Liver (tissue), 9 donors: Measurements from ENCODE around the gene CHMP4A. TPM values are rescaled to one million over a fixed set of nuclear protein-coding genes. Genes with fewer than 3 reads are reported as not detected.
A peak's percentile ranks its signal among the peaks of the same experiment; 100 is the strongest.

ENCODE experiments used
- DNase-seq: peaks from one replicate; pipeline ENCODE4 v3.0.0-alpha.2; 2017; ENCODE audit warnings: low spot score
- H3K27ac ChIP-seq, 2 donors: one replicate each; pipeline ENCODE4 v1.7.0; 2013; ENCODE audit warnings: inconsistent platforms in 2 of 2, low read length in 2 of 2, control low read depth in 1 of 2, low read depth in 1 of 2, mild to moderate bottlenecking in 1 of 2
- H3K27me3 ChIP-seq, 4 donors: one replicate each; pipeline versions ENCODE4 v1.6.1 to v1.7.0; 2013; ENCODE audit warnings: low read length in 3 of 4, inconsistent platforms in 1 of 4, mild to moderate bottlenecking in 1 of 4, moderate library complexity in 1 of 4; ENCODE audit not compliant: control insufficient read depth in 4 of 4, insufficient read depth in 4 of 4
- H3K36me3 ChIP-seq, 4 donors: one replicate each; pipeline versions ENCODE4 v1.6.1 to v1.7.0; 2013; ENCODE audit warnings: low read length in 3 of 4, mild to moderate bottlenecking in 3 of 4, low read depth in 1 of 4, moderate library complexity in 1 of 4; ENCODE audit not compliant: control insufficient read depth in 4 of 4, insufficient read depth in 3 of 4
- H3K4me1 ChIP-seq, 4 donors: one replicate each; pipeline versions ENCODE4 v1.6.1 to v1.7.0; 2013; ENCODE audit warnings: low read length in 3 of 4, mild to moderate bottlenecking in 3 of 4, moderate library complexity in 1 of 4; ENCODE audit not compliant: control insufficient read depth in 4 of 4, insufficient read depth in 4 of 4
- H3K4me3 ChIP-seq, 3 donors: one replicate each; pipeline versions ENCODE4 v1.6.1 to v1.7.0; 2013; ENCODE audit warnings: low read length in 3 of 3, control low read depth in 1 of 3, low read depth in 1 of 3, mild to moderate bottlenecking in 1 of 3
- H3K9ac ChIP-seq, 2 donors: one replicate each; pipeline ENCODE4 v1.7.0; 2013; ENCODE audit warnings: low read length in 2 of 2, mild to moderate bottlenecking in 2 of 2, moderate library complexity in 2 of 2, control low read depth in 1 of 2, low read depth in 1 of 2
- H3K9me3 ChIP-seq, 4 donors: one replicate each; pipeline versions ENCODE4 v1.6.1 to v1.7.0; 2013; ENCODE audit warnings: low read length in 3 of 4; ENCODE audit not compliant: control insufficient read depth in 4 of 4
- ATF3 ChIP-seq: IDR thresholded peaks from 2 replicates; pipeline ENCODE4 v1.6.1; 2016; ENCODE audit warnings: antibody characterized with exemption
- CTCF ChIP-seq: fragments of 150-350 bp; IDR thresholded peaks from 2 replicates; pipeline ENCODE4 v1.5.1; 2017; ENCODE audit warnings: improper control_type of control experiment, low read depth, low read length; ENCODE audit not compliant: missing input control
- EGR1 ChIP-seq, 2 donors: IDR thresholded peaks; 2 replicates each; pipeline ENCODE4 v1.6.1; 2016 to 2018; ENCODE audit warnings: antibody characterized with exemption in 2 of 2, low read depth in 2 of 2
- FOXA1 ChIP-seq: IDR thresholded peaks from 2 replicates; pipeline ENCODE4 v1.6.1; 2016; ENCODE audit warnings: antibody characterized with exemption
- FOXA2 ChIP-seq: IDR thresholded peaks from 2 replicates; pipeline ENCODE4 v1.6.1; 2016; ENCODE audit warnings: antibody characterized with exemption
- GABPA ChIP-seq, 2 donors: IDR thresholded peaks in 1 of 2; conservative IDR thresholded peaks in 1 of 2; 2 replicates each; pipeline ENCODE4 v1.6.1; 2016; ENCODE audit warnings: antibody characterized with exemption in 2 of 2, mild to moderate bottlenecking in 1 of 2, moderate library complexity in 1 of 2
- HNF4A ChIP-seq, 2 donors: conservative IDR thresholded peaks; 2 replicates each; pipeline ENCODE4 v1.6.1; 2016; ENCODE audit warnings: antibody characterized with exemption in 2 of 2, mild to moderate bottlenecking in 2 of 2
- HNF4G ChIP-seq: IDR thresholded peaks from 2 replicates; pipeline ENCODE4 v1.6.1; 2016; ENCODE audit warnings: antibody characterized with exemption
- JUND ChIP-seq, 2 donors: IDR thresholded peaks; 2 replicates each; pipeline ENCODE4 v1.6.1; 2016; ENCODE audit warnings: antibody characterized with exemption in 2 of 2
- MAX ChIP-seq: IDR thresholded peaks from 2 replicates; pipeline ENCODE4 v1.6.1; 2016; ENCODE audit warnings: antibody characterized with exemption
- NR2F2 ChIP-seq: IDR thresholded peaks from 2 replicates; pipeline ENCODE4 v1.6.1; 2016; ENCODE audit warnings: antibody characterized with exemption
- RAD21 ChIP-seq, 2 donors: IDR thresholded peaks; 2 replicates each; pipeline ENCODE4 v1.6.1; 2016; ENCODE audit warnings: antibody characterized with exemption in 2 of 2, mild to moderate bottlenecking in 2 of 2
- REST ChIP-seq: IDR thresholded peaks from 2 replicates; pipeline ENCODE4 v1.6.1; 2016; ENCODE audit warnings: antibody characterized with exemption, mild to moderate bottlenecking
- RXRA ChIP-seq, 2 donors: IDR thresholded peaks; 2 replicates each; pipeline ENCODE4 v1.6.1; 2017 to 2018; ENCODE audit warnings: antibody characterized with exemption in 2 of 2, mild to moderate bottlenecking in 1 of 2
- SP1 ChIP-seq: IDR thresholded peaks from 2 replicates; pipeline ENCODE4 v1.6.1; 2018; ENCODE audit warnings: antibody characterized with exemption, mild to moderate bottlenecking
- TAF1 ChIP-seq: conservative IDR thresholded peaks from 2 replicates; pipeline ENCODE4 v1.6.1; 2016; ENCODE audit warnings: antibody characterized with exemption, mild to moderate bottlenecking
- YY1 ChIP-seq: IDR thresholded peaks from 2 replicates; pipeline ENCODE4 v1.6.1; 2016; ENCODE audit warnings: antibody characterized with exemption, mild to moderate bottlenecking
- ZBTB33 ChIP-seq: IDR thresholded peaks from 2 replicates; pipeline ENCODE4 v1.6.1; 2016; ENCODE audit warnings: antibody characterized with exemption
- whole genome bisulfite sequencing: extraction: QIAGEN DNeasy Blood & Tissue Kit; methylation state at CpG from one replicate; pipeline ENCODE4 v1.1.7; 2013; 5-methylcytosine and 5-hydroxymethylcytosine counted together
- polyA plus RNA-seq, 2 donors: library from polyadenylated mRNA; stranded (reverse) in 1 of 2; unstranded in 1 of 2; fragments of 200-250 nt in 1 of 2; fragments of >200 nt in 1 of 2; fragmentation: Nextera tagmentation in 1 of 2; extraction: Ambion mirVana in 1 of 2; gene quantifications; one replicate each; pipeline versions ENCODE4 v1.2.1 to v1.2.3, GENCODE V29; 2013 to 2015
- total RNA-seq, 2 donors: library from RNA; depleted of rRNA; stranded (reverse); fragments of >200 nt; gene quantifications; one replicate each; pipeline ENCODE4 v1.2.3, GENCODE V29; 2014
- donor health status: healthy.
- donor health status: healthy.
- donor health status: healthy.
- donor health status: healthy.
- donor health status: healthy.

The CHMP4A gene
- total and polyA plus RNA-seq, 4 donors: 14.6 to 38.7 (median 28.0) TPM

GRCh38 chr14:24179294-24179960 lies 33.9 kb downstream of the CHMP4A start:
- Histone ChIP-seq H3K4me1 (peaks cover 0 to 22% (median 14%) of the 10 kb centered on the region in 4 donors), H3K27me3 (no peaks in the 10 kb centered on the region), H3K9me3 (no peaks in the 10 kb centered on the region), H3K27ac (peak overlapping the region; percentile 61 to 72), H3K9ac (no peak overlapping the region), H3K4me3 (no peak overlapping the region), H3K36me3 (peaks cover 18 to 70% (median 25%) of the 10 kb centered on the region in 4 donors)
- 89% methylated on average over 14 of the region's 14 CpGs for WGBS
- DNase-seq: no peak
- no peak for TF ChIP-seq YY1
- no peak for TF ChIP-seq NR2F2
- TF ChIP-seq MAX: no peak
- no peak for TF ChIP-seq CTCF
- TF ChIP-seq FOXA2: no peak
- TF ChIP-seq ZBTB33: no peak
- no peak for TF ChIP-seq RAD21 (IDR thresholded peaks at IDR 0.05)
- no peak for TF ChIP-seq HNF4A (conservative IDR thresholded peaks at IDR 0.05)
- no peak for TF ChIP-seq JUND (IDR thresholded peaks at IDR 0.05)
- TF ChIP-seq RXRA (IDR thresholded peaks at IDR 0.05): no peak

GRCh38 chr14:24178399-24179178 lies 34.7 kb downstream of the CHMP4A start:
- H3K4me3 ChIP-seq: no peak overlapping the region
- peaks cover 0 to 22% (median 14%) of the 10 kb centered on the region in 4 donors for H3K4me1 ChIP-seq
- H3K27me3 ChIP-seq: no peaks in the 10 kb centered on the region
- peak overlapping the region; percentile 61 to 72 for H3K27ac ChIP-seq
- no peaks in the 10 kb centered on the region for H3K9me3 ChIP-seq
- peaks cover 13 to 63% (median 23%) of the 10 kb centered on the region in 4 donors for H3K36me3 ChIP-seq
- WGBS: 80% methylated on average over 12 of the region's 12 CpGs
- H3K9ac ChIP-seq: no peak overlapping the region
- DNase-seq: no peak
- TF ChIP-seq EGR1 (IDR thresholded peaks at IDR 0.05; ENCODE audit: low read depth in 2 of 2): no peak
- TF ChIP-seq ATF3: no peak
- no peak for TF ChIP-seq MAX
- no peak for TF ChIP-seq YY1
- TF ChIP-seq JUND (IDR thresholded peaks at IDR 0.05): no peak
- TF ChIP-seq FOXA2: no peak
- TF ChIP-seq RAD21 (IDR thresholded peaks at IDR 0.05): no peak
- no peak for TF ChIP-seq SP1
- no peak for TF ChIP-seq GABPA (IDR thresholded peaks at IDR 0.05 in 1 of 2, conservative IDR thresholded peaks at IDR 0.05 in 1 of 2)
- TF ChIP-seq TAF1: no peak
- TF ChIP-seq HNF4A (conservative IDR thresholded peaks at IDR 0.05): no peak
- TF ChIP-seq REST: no peak
- TF ChIP-seq RXRA (IDR thresholded peaks at IDR 0.05): no peak
- no peak for TF ChIP-seq FOXA1
- no peak for TF ChIP-seq HNF4G
- TF ChIP-seq CTCF: no peak
- TF ChIP-seq NR2F2: no peak
